Medulla oblongata (tissue), 1 donor: ENCODE results near the gene PTER.

Experiments used
- DNase-seq: peaks from one replicate; pipeline ENCODE4 v3.0.0-alpha.2; 2015; ENCODE audit errors: extremely low spot score

PTER gene

DNA sequence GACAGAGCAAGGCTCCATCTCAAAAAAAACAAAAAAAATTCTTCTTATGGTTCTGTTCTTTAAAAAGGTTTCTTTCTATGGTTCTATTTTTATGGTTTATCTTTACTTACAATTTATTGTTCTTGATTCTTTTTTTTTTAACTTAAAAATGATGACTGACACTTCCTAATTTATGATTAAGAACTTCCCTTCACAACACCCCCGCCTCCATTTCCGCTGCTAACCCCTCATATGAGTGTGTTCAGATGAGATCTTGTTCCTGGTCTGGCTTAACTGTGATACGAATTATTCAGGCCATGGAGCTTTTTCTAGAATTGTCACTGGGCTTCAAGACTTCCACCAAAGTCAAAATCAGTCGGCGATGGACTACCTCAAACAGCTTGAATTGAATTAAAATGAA lies 33.9 kb downstream of the PTER start:
- no peak for DNase-seq

DNA sequence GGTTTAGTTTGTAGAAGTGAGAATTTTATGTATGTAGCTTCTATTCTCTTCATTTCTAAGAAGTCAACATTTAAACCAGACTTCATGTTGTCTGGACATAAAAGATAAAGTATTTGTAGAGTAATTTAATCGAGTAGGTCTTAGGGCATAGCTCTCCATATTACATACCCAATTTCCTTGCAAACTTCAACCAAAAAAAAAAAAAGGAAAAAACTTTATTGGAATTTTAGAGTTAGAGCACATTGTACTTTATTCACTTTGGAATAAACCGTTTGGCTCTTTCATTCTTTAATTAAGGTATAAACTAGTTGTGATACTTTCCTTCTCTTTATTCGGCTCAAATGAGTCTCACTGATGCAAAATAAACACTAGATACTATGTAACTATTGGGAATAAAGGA lies 36.0 kb downstream of the PTER start:
- no peak for DNase-seq

DNA sequence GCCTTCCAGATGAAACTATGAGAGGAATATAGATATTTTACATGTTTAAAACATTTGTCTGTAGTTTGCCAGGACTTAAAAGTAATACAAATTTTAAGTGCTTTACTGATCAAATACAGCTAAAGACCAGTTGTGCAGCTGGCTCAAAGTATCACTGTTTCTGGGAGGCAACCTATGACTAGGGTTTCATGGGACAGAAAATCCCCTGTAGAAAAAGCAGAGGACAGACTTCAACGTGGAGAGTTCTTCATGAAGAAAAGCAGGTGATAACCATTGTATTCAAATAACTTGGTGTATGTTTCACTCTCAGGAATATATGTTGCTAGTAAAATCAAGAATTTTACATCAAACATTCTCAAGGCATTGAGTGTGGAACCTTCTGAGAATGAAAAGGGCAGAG lies 40.9 kb downstream of the PTER start:
- DNase-seq: no peak

DNA sequence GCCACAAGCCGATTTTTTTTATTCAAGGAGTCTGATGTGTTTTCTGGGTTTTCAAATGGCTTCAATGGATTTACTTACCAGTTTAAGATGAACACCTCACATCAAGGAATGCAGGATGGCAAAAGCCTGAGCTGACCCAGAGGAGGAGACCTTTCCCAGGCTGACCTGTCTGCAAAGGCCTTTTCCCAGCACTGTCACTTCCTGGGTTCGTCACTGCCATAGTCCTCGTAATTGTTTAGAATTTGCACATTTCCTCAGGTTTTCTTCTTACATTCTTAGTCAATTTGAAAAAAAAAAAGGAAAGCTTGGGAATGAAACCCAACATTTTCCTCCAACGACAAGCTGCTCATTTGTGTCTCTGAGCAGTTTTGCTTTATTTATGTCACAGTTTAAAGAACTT lies 42.0 kb downstream of the PTER start:
- no peak for DNase-seq

GRCh38 chr10:16481052-16481728 lies 44.4 kb downstream of the PTER start:
- no peak for DNase-seq

DNA sequence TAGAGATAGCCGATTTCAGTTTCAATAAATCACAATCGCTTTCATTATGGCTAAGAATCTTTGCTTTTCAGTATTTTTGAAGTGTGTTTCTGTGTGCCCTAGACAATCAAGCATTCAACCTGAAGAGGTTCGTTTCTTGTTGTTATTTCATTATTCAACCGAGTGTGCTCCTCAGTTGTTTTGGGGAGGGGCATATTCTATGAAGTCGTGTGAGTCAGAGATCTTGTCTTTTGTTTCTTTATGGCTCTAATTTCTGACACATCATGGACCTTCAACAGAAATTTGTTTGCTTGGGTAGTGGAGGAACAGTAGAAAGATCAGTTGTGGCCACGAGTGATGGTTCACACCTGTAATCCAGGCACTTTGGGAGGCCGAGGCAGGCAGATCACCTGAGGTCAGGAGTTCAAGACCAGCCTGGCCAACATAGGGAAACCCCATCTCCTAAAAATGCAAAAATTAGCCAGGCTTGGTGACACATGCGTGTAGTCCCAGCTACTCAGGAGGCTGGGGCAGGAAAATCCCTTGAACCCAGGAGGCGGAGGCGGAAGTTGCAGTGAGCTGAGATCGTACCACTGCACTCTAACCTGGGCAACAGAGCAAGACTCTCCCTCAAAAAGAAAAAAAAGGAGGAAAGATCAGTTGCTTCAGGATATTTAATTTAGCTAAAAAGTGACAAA lies 46.6 kb downstream of the PTER start:
- DNase-seq: no peak

GRCh38 chr10:16490511-16490910 lies 53.7 kb downstream of the PTER start:
- no peak for DNase-seq

DNA sequence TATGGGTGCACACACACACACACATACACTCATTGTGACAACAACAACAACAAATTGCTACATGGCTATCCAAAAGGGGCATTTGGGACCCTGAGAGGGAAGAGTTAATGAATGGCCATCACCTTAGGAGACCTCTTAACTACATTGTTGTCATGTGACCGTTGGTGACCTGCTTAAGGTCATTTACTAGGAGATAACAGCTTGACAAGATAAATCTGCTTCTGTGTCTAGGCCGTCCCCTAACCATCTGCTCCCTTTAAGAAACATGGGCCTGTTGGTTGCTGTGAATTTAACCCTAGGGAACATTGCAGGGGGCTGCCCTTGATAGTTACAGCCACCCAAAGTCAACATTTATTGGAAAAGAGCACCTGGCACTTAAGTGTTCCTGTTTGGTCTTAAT lies 55.1 kb downstream of the PTER start:
- no peak for DNase-seq

DNA sequence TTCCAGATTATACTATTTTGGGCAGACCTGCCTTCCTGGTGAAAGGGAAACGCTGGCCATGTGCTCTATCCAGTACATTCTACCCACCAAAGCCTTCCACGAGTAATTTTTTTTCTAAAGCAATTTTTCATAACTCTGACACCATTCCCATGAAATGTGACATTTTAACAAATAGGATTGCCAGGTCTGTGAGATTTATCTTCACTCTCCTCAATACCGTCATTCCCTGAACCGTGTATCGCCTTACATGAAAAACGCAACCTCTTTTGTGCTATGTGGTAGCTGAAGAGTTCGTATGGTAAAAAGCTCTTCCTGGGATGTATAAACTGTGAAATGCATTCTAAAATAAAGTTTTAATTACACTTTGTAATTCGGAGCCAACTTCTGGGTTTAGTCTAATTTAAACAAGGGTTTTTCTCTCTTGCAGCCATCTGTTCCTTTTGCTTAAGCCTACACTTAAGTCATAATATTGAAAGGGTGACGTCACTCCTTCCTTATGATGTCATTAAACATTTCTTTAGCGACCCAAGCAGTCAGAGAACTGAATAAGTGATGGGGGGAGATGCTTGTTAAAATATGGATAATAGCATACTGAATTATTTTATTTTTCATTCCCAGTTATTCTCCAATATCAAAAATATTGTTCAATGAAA lies 57.2 kb downstream of the PTER start:
- DNase-seq: no peak

GRCh38 chr10:16497911-16498310 lies 61.1 kb downstream of the PTER start:
- DNase-seq: no peak

DNA sequence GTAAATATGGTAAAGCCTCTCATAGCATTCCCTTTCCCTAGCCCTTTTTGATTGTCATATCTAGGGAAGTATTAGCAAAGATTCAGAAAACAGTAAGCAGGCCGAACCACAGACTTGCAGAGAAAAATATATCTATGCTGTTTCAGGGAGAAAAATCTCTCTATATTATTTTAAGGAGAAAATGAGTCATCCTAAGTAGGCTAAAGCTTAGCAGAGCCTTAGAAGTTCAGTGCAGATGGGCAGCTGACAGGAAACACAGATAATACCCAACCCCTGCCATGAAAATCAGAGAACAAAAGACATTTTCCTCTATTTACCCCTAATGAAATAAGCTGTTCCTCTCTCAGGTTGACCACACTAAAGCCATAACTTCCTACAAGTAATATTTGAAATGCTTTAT lies 68.4 kb downstream of the PTER start:
- DNase-seq: no peak

GRCh38 chr10:16509996-16510395 lies 73.2 kb downstream of the PTER start:
- no peak for DNase-seq

GRCh38 chr10:16510843-16511242 lies 74.0 kb downstream of the PTER start:
- no peak for DNase-seq

DNA sequence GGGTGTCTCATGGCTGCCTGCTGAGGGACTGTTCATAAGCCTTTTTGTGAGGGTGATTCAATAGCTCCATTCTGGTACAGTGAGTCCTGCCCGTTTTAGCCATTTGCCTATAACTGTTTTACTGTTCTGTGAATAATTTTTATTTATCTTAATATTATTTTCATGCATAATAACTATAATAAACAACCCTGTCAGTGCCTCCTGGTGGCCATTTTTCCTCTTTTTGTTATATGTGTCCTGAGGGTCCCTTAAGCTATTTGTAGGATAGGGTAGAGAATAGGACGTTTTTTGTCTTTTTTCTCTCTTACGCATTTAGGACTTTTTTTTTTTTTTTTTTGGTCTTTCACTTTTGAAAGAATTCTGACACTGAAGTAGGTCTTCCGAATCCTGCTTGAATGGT lies 82.0 kb downstream of the PTER start:
- DNase-seq: no peak

DNA sequence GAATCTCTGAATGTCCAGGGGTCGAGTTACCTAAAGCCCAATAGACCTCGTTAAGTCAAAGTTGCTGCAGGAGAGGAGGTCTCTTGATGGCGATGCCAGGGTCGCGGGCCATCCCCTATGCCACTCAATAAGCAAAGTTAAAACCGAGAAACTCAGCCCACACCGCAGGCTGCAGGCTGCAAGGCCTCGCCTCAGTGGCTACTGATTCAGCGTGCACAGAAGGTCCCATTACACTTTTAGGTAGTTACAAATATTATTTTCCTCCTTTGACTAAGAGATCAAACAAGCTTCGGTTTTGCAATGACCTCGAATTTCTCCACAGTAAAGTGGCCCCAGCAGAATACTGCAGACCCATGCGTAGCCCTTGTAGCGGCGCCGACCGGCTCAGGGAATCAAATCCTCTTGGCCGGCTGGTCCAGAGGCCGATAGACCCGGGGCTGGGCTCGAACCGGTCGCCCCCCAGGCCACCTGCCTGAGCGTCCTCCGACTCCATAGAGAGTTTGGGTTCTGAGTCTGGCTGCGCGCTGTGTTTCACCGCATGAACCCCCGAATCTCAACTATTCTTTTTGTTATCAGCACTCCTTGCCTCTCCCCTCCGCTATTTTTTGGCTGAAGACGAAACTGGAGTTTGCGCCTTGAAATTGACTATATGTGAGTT lies 82.6 kb downstream of the PTER start:
- DNase-seq: no peak

DNA sequence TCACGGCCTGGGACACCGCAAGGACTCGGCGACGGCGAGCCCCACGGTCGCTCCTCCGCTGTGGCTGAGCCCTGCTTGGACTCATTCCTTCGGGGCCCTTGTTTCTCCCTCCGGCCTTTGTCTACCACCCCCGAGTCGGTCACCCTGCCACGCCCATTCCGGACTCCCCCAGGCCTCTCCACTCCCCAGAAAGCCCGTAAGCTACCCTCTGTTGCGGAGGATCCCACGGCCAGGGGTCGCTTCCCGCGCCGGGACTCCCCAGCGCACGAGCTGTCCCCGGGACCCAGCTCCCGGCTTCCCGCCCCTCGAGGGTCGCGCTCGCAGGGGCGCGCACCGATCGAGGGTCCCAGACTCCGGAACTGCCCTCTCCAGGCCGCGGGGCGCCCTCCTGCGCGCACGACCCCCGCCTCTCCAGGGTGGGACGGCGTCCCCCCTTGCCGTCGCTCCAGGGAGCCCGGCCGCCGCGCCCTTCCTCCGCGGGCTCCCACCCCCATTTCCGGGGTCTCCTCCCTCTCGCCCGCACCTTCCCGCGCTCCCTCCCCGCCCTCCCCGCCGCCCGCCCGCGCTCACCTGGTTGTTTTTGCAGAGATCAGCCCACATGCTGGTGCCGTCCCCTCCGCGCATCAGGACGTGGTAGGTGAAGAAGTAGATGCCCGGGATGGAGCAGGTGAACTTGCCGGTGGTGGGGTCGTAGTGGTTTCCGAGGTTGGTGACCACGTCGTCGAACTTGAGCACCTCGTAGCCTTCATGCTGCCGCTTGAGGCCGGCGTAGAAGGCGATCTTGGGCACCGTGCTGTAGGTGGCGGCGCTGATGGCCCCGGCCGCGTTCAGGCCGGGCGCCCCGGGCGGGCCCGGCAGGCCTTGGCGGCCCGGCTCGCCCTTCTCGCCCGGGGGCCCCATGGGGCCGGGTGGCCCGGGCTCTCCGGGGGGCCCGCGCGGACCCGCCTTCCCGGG lies 83.4 kb downstream of the PTER start:
- DNase-seq: no peak

GRCh38 chr10:16520900-16521299 lies 84.1 kb downstream of the PTER start:
- DNase-seq: no peak

DNA sequence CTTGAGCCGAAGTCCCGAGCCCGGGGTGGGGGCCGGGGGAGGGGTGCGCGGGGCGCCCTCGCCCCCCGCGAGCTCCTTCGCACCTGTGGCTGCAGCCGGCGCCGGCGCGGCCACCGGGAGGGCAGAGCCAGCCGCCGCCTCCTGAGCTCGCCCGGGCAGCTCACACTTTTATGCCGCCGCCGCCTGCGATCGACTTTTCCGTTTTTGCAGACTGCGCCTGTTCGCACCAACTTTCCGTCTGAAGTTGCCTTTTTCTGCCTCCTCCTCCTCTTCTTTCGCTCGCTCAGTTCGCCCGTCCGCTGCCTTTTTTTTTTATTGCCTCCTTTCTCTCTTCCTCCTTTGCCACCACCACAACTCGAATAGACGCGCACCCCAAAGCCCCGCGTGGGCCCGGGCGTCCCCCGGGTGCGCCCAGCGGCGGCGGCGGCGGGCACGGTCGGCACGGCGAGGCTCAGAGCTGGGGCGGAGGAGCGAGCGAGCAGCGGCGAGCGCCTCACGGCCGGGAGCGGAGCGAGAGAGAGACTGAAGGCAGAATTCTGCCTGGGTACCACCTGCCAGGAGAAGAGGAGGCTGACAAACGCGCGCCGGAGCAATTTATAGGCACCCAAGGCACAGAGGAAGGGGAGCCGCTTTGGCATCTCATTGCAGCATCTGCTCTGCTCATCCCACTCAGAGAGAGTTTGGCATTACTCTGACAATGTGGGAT lies 84.7 kb downstream of the PTER start, which contains the start of gene C1QL3:
Gene C1QL3 (minus strand): TSS at position 569 of the 706 bp plus-strand sequence. CDS start 814 bp downstream, outside the sequence.
- no peak for DNase-seq

DNA sequence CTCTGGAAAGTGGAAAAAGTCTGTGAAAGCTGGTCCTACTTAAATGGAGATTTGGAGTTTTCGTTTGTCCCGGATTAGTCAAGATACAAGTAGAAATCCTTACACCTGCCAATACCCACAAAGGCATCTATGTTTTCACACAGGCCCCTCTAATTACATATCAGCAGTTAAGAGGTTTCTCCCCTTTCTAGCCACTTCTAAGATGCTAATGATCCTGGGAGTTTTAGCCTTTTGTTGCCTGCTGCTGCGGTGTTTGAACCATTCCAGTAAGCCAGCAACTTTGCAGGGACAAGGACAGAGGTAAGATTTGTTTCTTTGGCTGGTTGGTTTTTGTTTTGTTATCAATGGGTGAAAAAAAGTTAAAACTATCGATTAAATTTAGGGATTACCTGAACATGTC lies 90.6 kb downstream of the PTER start:
- DNase-seq: no peak

- no peak for DNase-seq
Observed at GRCh38 chr10:16529853-16530252, 93.0 kb downstream of the PTER start.

GRCh38 chr10:16536155-16536554 lies 99.3 kb downstream of the PTER start:
- no peak for DNase-seq
